BLaER1 (cell line): ENCODE results near the gene HES4.

Experiments used
- H3K27ac ChIP-seq: shearing (Covaris generic); formaldehyde crosslinking; 2 replicates; pipeline ENCODE4 v1.8.1; 2022
- H3K27me3 ChIP-seq: shearing (Covaris generic); formaldehyde crosslinking; 2 replicates; pipeline ENCODE4 v1.8.1; 2022
- H3K36me3 ChIP-seq: shearing (Covaris generic); formaldehyde crosslinking; 2 replicates; pipeline ENCODE4 v1.8.1; 2022
- H3K4me1 ChIP-seq: shearing (Covaris generic); formaldehyde crosslinking; 2 replicates; pipeline ENCODE4 v1.8.1; 2022
- H3K4me2 ChIP-seq: shearing (Covaris generic); formaldehyde crosslinking; 2 replicates; pipeline ENCODE4 v1.8.1; 2022
- H3K4me3 ChIP-seq: shearing (Covaris generic); formaldehyde crosslinking; 2 replicates; pipeline ENCODE4 v1.8.1; 2022
- H3K9ac ChIP-seq: shearing (Covaris generic); formaldehyde crosslinking; 2 replicates; pipeline ENCODE4 v1.8.1; 2022
- H3K9me3 ChIP-seq: shearing (Covaris generic); formaldehyde crosslinking; 2 replicates; pipeline ENCODE4 v1.8.1; 2022
- H4K20me1 ChIP-seq: shearing (Covaris generic); formaldehyde crosslinking; 2 replicates; pipeline ENCODE4 v1.8.1; 2022
- Cebpa-rat ChIP-seq: shearing (Covaris generic); IDR thresholded peaks from 2 replicates; pipeline ENCODE4 v1.8.1; 2022

The HES4 gene

GRCh38 chr1:999725-1000356 lies at the start of gene HES4:
TSS of gene HES4 (minus strand) at chr1:1000097. CDS start at chr1:999973, 124 bp downstream.
- Histone ChIP-seq H3K4me1 (peaks cover 70% of the 10 kb centered on the region), H3K27me3 (peaks cover 97% of the 10 kb centered on the region), H3K9me3 (no peaks in the 10 kb centered on the region), H3K4me2 (peak within 1 kb of the TSS; percentile 88), H3K4me3 (peak within 1 kb of the TSS; percentile 70), H3K27ac (peak within 1 kb of the TSS; percentile 55; the same call in 1 of the 2 replicates), H4K20me1 (peaks cover 65% of the 10 kb centered on the region), H3K36me3 (no peaks in the 10 kb centered on the region), H3K9ac (peak within 1 kb of the TSS; percentile 65)
- TF ChIP-seq Cebpa-rat, result no peak

DNA sequence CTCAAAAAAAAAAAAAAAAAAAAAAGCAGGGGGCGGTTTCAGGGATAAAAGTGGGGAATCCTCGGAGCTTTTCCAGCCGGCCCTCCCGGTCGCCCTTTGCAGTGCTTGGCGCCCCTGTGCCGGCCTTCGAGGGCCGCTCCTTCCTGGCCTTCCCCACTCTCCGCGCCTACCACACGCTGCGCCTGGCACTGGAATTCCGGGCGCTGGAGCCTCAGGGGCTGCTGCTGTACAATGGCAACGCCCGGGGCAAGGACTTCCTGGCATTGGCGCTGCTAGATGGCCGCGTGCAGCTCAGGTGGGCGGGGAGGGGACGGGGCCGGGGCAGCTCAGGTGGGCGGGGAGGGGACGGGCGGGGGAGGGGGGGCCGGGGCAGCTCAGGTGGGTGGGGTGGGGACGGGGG lies 48.9 kb upstream of the HES4 start:
- peaks cover 8% of the 10 kb centered on the region for H3K4me1 ChIP-seq
- H3K27ac ChIP-seq, result no peak overlapping the region
- peaks cover 79% of the 10 kb centered on the region for H3K36me3 ChIP-seq
- no peak overlapping the region for H3K9ac ChIP-seq
- no peak overlapping the region for H3K4me2 ChIP-seq
- no peaks in the 10 kb centered on the region for H3K27me3 ChIP-seq
- TF ChIP-seq Cebpa-rat, result no peak
- H4K20me1 ChIP-seq, result peaks cover 19% of the 10 kb centered on the region; the same call in 1 of the 2 replicates
- no peaks in the 10 kb centered on the region for H3K9me3 ChIP-seq
- no peak overlapping the region for H3K4me3 ChIP-seq

- peaks cover 8% of the 10 kb centered on the region for H3K4me1 ChIP-seq
- no peak overlapping the region for H3K27ac ChIP-seq
- H4K20me1 ChIP-seq, result peaks cover 27% of the 10 kb centered on the region
- no peak overlapping the region for H3K4me3 ChIP-seq
- no peak overlapping the region for H3K9ac ChIP-seq
- H3K9me3 ChIP-seq, result no peaks in the 10 kb centered on the region
- no peaks in the 10 kb centered on the region for H3K27me3 ChIP-seq
- H3K36me3 ChIP-seq, result peaks cover 79% of the 10 kb centered on the region
- TF ChIP-seq Cebpa-rat, result no peak
- no peak overlapping the region for H3K4me2 ChIP-seq
Measured at GRCh38 chr1:1047963-1048362, 48.1 kb upstream of the HES4 start.

DNA sequence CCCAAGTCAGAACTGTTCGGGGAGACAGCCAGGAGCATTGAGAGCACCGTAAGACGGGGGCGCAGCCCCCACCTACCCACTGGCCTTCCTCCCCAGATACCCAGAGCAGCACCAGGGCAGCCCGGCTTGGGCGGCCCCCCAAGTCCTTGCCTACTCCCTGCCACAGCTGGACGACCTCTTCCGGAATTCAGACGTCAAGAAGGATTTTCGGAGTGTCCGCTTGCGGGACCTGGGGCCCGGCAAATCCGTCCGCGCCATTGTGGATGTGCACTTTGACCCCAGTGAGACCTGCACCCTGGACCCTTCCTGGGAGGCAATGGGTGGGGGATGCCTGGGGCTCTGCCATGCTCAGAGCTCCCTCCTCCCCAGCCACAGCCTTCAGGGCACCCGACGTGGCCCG lies 47.5 kb upstream of the HES4 start:
- H3K36me3 ChIP-seq, result peaks cover 79% of the 10 kb centered on the region
- no peak overlapping the region for H3K4me2 ChIP-seq

DNA sequence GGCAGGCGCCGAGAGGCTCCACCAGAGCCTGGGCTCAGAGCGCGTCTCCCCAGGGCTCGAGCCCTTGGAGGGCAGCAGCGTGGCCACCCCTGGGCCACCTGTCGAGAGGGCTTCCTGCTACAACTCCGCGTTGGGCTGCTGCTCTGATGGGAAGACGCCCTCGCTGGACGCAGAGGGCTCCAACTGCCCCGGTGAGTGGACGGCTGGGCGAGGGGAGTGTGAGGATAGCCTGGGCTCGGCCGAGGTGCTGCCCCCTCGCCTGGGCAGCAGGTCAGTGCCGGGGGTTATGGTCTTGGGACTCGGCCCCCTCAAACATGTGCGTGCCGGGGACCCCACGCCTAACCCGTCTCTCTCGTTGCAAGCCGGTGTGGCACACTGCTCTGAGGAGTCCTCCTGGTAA lies 46.9 kb upstream of the HES4 start:
- H3K4me3 ChIP-seq, result no peak overlapping the region
- H3K9ac ChIP-seq, result no peak overlapping the region
- H3K4me1 ChIP-seq, result peaks cover 8% of the 10 kb centered on the region
- H3K4me2 ChIP-seq, result no peak overlapping the region
- no peak for TF ChIP-seq Cebpa-rat
- H3K27me3 ChIP-seq, result no peaks in the 10 kb centered on the region
- no peak overlapping the region for H3K27ac ChIP-seq
- H3K36me3 ChIP-seq, result peaks cover 79% of the 10 kb centered on the region
- H4K20me1 ChIP-seq, result peaks cover 39% of the 10 kb centered on the region
- H3K9me3 ChIP-seq, result no peaks in the 10 kb centered on the region

More for the DNA sequence above, 47.5 kb upstream of the HES4 start:
- H3K27ac ChIP-seq, result no peak overlapping the region
- H3K27me3 ChIP-seq, result no peaks in the 10 kb centered on the region
- H3K9me3 ChIP-seq, result no peaks in the 10 kb centered on the region
- H4K20me1 ChIP-seq, result peaks cover 32% of the 10 kb centered on the region
- H3K4me1 ChIP-seq, result peaks cover 8% of the 10 kb centered on the region
- H3K4me3 ChIP-seq, result no peak overlapping the region
- no peak for TF ChIP-seq Cebpa-rat
- no peak overlapping the region for H3K9ac ChIP-seq

- Histone ChIP-seq H3K4me3 (no peak overlapping the region), H3K9me3 (no peaks in the 10 kb centered on the region), H3K27me3 (no peaks in the 10 kb centered on the region), H3K4me1 (peaks cover 8% of the 10 kb centered on the region), H3K36me3 (peaks cover 79% of the 10 kb centered on the region), H3K9ac (no peak overlapping the region), H3K4me2 (no peak overlapping the region), H4K20me1 (peaks cover 44% of the 10 kb centered on the region), H3K27ac (no peak overlapping the region)
- no peak for TF ChIP-seq Cebpa-rat
Measured at GRCh38 chr1:1046243-1046642, 46.3 kb upstream of the HES4 start.

DNA sequence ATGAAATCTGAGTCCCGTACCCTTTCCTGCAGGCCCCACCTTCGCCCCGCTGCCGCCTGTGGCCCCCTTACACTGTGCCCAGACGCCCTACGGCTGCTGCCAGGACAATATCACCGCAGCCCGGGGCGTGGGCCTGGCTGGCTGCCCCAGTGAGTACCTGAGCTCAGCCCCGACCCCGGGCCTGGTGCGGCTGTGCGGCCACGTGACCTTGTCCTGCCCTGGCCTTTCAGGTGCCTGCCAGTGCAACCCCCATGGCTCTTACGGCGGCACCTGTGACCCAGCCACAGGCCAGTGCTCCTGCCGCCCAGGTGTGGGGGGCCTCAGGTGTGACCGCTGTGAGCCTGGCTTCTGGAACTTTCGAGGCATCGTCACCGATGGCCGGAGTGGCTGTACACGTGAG lies 45.2 kb upstream of the HES4 start:
- no peak overlapping the region for H3K27ac ChIP-seq
- H3K4me1 ChIP-seq, result peaks cover 5% of the 10 kb centered on the region
- H3K9me3 ChIP-seq, result no peaks in the 10 kb centered on the region
- no peak overlapping the region for H3K4me2 ChIP-seq
- no peak for TF ChIP-seq Cebpa-rat
- peaks cover 2% of the 10 kb centered on the region; the same call in 1 of the 2 replicates for H3K27me3 ChIP-seq
- H3K4me3 ChIP-seq, result no peak overlapping the region
- peaks cover 71% of the 10 kb centered on the region for H3K36me3 ChIP-seq
- H4K20me1 ChIP-seq, result peaks cover 51% of the 10 kb centered on the region
- H3K9ac ChIP-seq, result no peak overlapping the region

GRCh38 chr1:1044455-1045078 lies 44.7 kb upstream of the HES4 start:
- Histone ChIP-seq H3K9me3 (no peaks in the 10 kb centered on the region), H3K27me3 (peaks cover 6% of the 10 kb centered on the region; the same call in 1 of the 2 replicates), H3K4me1 (peaks cover 10% of the 10 kb centered on the region), H3K4me3 (no peak overlapping the region), H3K9ac (no peak overlapping the region), H3K4me2 (no peak overlapping the region), H3K27ac (no peak overlapping the region), H4K20me1 (peaks cover 56% of the 10 kb centered on the region), H3K36me3 (peaks cover 70% of the 10 kb centered on the region)
- TF ChIP-seq Cebpa-rat, result 0 out of 2 replicates have a peak, but pooled peaks have one; percentile 24

- no peak overlapping the region for H3K4me2 ChIP-seq
- H3K4me3 ChIP-seq, result no peak overlapping the region
- H3K9me3 ChIP-seq, result no peaks in the 10 kb centered on the region
- peaks cover 66% of the 10 kb centered on the region for H3K36me3 ChIP-seq
- TF ChIP-seq Cebpa-rat, result no peak
- H4K20me1 ChIP-seq, result peaks cover 61% of the 10 kb centered on the region
- H3K4me1 ChIP-seq, result peaks cover 17% of the 10 kb centered on the region
- peaks cover 6% of the 10 kb centered on the region; the same call in 1 of the 2 replicates for H3K27me3 ChIP-seq
- no peak overlapping the region for H3K27ac ChIP-seq
- H3K9ac ChIP-seq, result no peak overlapping the region
Measured at GRCh38 chr1:1043921-1044320, 44.0 kb upstream of the HES4 start.

DNA sequence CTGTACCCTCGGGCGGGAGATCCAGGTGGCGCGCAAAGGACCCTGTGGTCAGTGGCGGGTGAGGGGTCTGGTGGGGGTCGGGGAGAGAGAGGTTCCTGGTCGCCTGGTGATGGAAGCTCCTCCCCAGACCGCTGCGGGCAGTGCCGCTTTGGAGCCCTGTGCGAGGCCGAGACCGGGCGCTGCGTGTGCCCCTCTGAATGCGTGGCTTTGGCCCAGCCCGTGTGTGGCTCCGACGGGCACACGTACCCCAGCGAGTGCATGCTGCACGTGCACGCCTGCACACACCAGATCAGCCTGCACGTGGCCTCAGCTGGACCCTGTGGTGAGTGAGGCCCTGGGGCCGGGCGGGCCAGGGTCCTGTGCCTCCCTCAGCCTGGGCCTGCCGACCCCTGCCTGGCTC lies 43.5 kb upstream of the HES4 start:
- Histone ChIP-seq H4K20me1 (peaks cover 66% of the 10 kb centered on the region), H3K9me3 (no peaks in the 10 kb centered on the region), H3K4me3 (no peak overlapping the region), H3K4me1 (peaks cover 22% of the 10 kb centered on the region), H3K27me3 (peaks cover 6% of the 10 kb centered on the region; the same call in 1 of the 2 replicates), H3K4me2 (no peak overlapping the region), H3K36me3 (peaks cover 66% of the 10 kb centered on the region), H3K27ac (no peak overlapping the region), H3K9ac (no peak overlapping the region)
- no peak for TF ChIP-seq Cebpa-rat
